B cell (primary cell): ENCODE data around the gene MSTO1. TPM values are rescaled to one million over a fixed set of nuclear protein-coding genes. Genes with fewer than 3 reads are reported as not detected.
"Not testable (repeated sequence)": the region's sequence is repeated elsewhere in the genome, so short reads cannot be mapped to it uniquely, and the experiment has no call there.

ENCODE experiments used
- ATAC-seq: fragments of 200-7000 bp; cut with Tn5 transposase; one replicate; pipeline ENCODE4 v1.10.0; 2021; ENCODE audit warnings: low read depth, mild to moderate bottlenecking, moderate number of reproducible peaks, moderate library complexity
- CTCF ChIA-PET: fragments of 350-600 bp; sonication (Branson Sonifier 250); formaldehyde crosslinking; loops from one replicate; lab custom pipeline; 2021; ENCODE audit warnings: antibody characterized with exemption, inconsistent platforms; lab: Charles Lee
- POLR2A ChIA-PET: fragments of 350-600 bp; sonication (Branson Sonifier 250); formaldehyde crosslinking; loops from one replicate; lab custom pipeline; 2021; ENCODE audit warnings: antibody characterized with exemption; lab: Charles Lee
- DNase-seq: peaks from one replicate; pipeline ENCODE4 v3.0.0; 2013
- H2AFZ ChIP-seq: 2 replicates; pipeline ENCODE4 v1.6.1; 2012; ENCODE audit warnings: mild to moderate bottlenecking, low read depth, low read length; ENCODE audit not compliant: insufficient read depth, poor library complexity, severe bottlenecking
- H3K27ac ChIP-seq, 2 donors: 1 replicate in 1 of 2; 2 replicates in 1 of 2; pipeline ENCODE4 v1.5.1; 2012 to 2013; ENCODE audit warnings: low read length in 2 of 2, mild to moderate bottlenecking in 2 of 2, moderate library complexity in 1 of 2
- H3K27me3 ChIP-seq, 4 experiments: fragments of 200-600 bp in 1 of 4; sonication (generic) in 1 of 4; replicated peaks in 1 of 4; 1 replicate in 2 of 4; 2 replicates in 2 of 4; pipeline versions ENCODE4 v1.6.1 to v1.7.0; 2013 to 2016; ENCODE audit warnings: low read length in 3 of 4, mild to moderate bottlenecking in 2 of 4, mixed read lengths in 1 of 4, moderate library complexity in 1 of 4; ENCODE audit not compliant: insufficient read depth in 4 of 4, control insufficient read depth in 3 of 4; ENCODE audit errors: control extremely low read depth in 1 of 4
- H3K36me3 ChIP-seq, 2 experiments: replicated peaks in 1 of 2; 1 replicate in 1 of 2; 2 replicates in 1 of 2; pipeline versions ENCODE4 v1.6.1 to v1.7.1; 2013; ENCODE audit warnings: low read length in 1 of 2; ENCODE audit not compliant: insufficient read depth in 2 of 2, control insufficient read depth in 1 of 2; ENCODE audit errors: control extremely low read depth in 1 of 2, extremely low read depth in 1 of 2
- H3K4me1 ChIP-seq, 2 donors: fragments of 200-600 bp in 1 of 2; sonication (generic) in 1 of 2; 1 replicate in 1 of 2; 2 replicates in 1 of 2; pipeline versions ENCODE4 v1.5.1 to v1.6.1; 2013 to 2017; ENCODE audit warnings: low read length in 2 of 2; ENCODE audit not compliant: control insufficient read depth in 2 of 2, insufficient read depth in 2 of 2
- H3K4me2 ChIP-seq: replicated peaks from 2 replicates; pipeline ENCODE3; 2012; ENCODE audit warnings: mild to moderate bottlenecking, low read depth, low read length; ENCODE audit not compliant: poor library complexity, severe bottlenecking
- H3K4me3 ChIP-seq, 5 experiments: fragments of 200-600 bp in 1 of 5; sonication (generic) in 1 of 5; 1 replicate in 3 of 5; 2 replicates in 2 of 5; pipeline versions ENCODE4 v1.5.1 to v1.7.0; 2011 to 2016; ENCODE audit warnings: low read length in 4 of 5, mild to moderate bottlenecking in 4 of 5, low read depth in 2 of 5, control low read depth in 1 of 5, moderate library complexity in 1 of 5; ENCODE audit not compliant: insufficient read depth in 1 of 5; ENCODE audit errors: control extremely low read depth in 1 of 5, extremely low read depth in 1 of 5
- H3K79me2 ChIP-seq: fragments of 200-600 bp; sonication (generic); one replicate; pipeline ENCODE4 v1.6.0; 2016; ENCODE audit warnings: low read length; ENCODE audit not compliant: control insufficient read depth, insufficient read depth
- H3K9ac ChIP-seq: fragments of 200-600 bp; sonication (generic); 2 replicates; pipeline ENCODE4 v1.6.1; 2017; ENCODE audit warnings: mild to moderate bottlenecking, low read length, moderate library complexity
- H3K9me3 ChIP-seq, 3 donors: one replicate each; pipeline versions ENCODE4 v1.6.1 to v1.7.1; 2013; ENCODE audit warnings: low read length in 2 of 3; ENCODE audit not compliant: control insufficient read depth in 2 of 3, insufficient read depth in 1 of 3; ENCODE audit errors: control extremely low read depth in 1 of 3
- H4K20me1 ChIP-seq: 2 replicates; pipeline ENCODE4 v1.6.0; 2012; ENCODE audit warnings: mild to moderate bottlenecking, low read length; ENCODE audit not compliant: insufficient read depth, control insufficient read depth, poor library complexity, severe bottlenecking
- H3K27ac Mint-ChIP-seq: one replicate; pipeline ENCODE4 v1.8.0; 2021; ENCODE audit warnings: mixed read lengths
- H3K27me3 Mint-ChIP-seq: one replicate; pipeline ENCODE4 v1.8.0; 2021; ENCODE audit warnings: mixed read lengths
- H3K4me1 Mint-ChIP-seq: one replicate; pipeline ENCODE4 v1.8.0; 2021; ENCODE audit warnings: mixed read lengths
- H3K4me3 Mint-ChIP-seq: one replicate; pipeline ENCODE4 v1.8.0; 2021; ENCODE audit warnings: mixed read lengths
- H3K9me3 Mint-ChIP-seq: one replicate; pipeline ENCODE4 v1.8.0; 2022; ENCODE audit warnings: mixed read lengths; ENCODE audit not compliant: insufficient read depth
- EZH2 ChIP-seq: IDR thresholded peaks from 2 replicates; pipeline ENCODE4 v1.6.1; 2012; ENCODE audit warnings: borderline replicate concordance, low read depth, mild to moderate bottlenecking, moderate library complexity, low read length; ENCODE audit not compliant: insufficient read depth, poor library complexity, severe bottlenecking
- WGBS: methylation state at CpG from one replicate; pipeline ENCODE4 v1.1.5; 2013; ENCODE audit warnings: missing lambda C conversion rate; ENCODE audit not compliant: insufficient coverage; 5-methylcytosine and 5-hydroxymethylcytosine counted together
- intact Hi-C: fragments of 100-400 bp; cut with micrococcal nuclease; formaldehyde crosslinking; loops from one replicate; pipeline ENCODE4 v1.10.0; 2022
- polyA plus RNA-seq: library from polyadenylated mRNA; depleted of rRNA; stranded (reverse); fragments of >200 nt; gene quantifications from 2 replicates; pipeline ENCODE4 v1.2.3, GENCODE V29; 2012
- total RNA-seq, 2 donors: library from RNA; stranded (reverse); fragments of 120-200 nt in 1 of 2; gene quantifications; 1 replicate in 1 of 2; 2 replicates in 1 of 2; pipeline versions ENCODE4 v1.2.3 to v1.2.4, GENCODE V29; 2013 to 2022
- TF ChIP-seq, protein P1 (sequence below): fragments of 200-600 bp; IDR thresholded peaks from one replicate; pipeline ENCODE4 v1.8.0; 2022; ENCODE audit warnings: antibody characterized with exemption, mild to moderate bottlenecking

The MSTO1 gene
- total and polyA plus RNA-seq, 2 donors (not counting 1 experiment from before 2014, with no cell fraction given): 79.3 to 113 TPM

DNA sequence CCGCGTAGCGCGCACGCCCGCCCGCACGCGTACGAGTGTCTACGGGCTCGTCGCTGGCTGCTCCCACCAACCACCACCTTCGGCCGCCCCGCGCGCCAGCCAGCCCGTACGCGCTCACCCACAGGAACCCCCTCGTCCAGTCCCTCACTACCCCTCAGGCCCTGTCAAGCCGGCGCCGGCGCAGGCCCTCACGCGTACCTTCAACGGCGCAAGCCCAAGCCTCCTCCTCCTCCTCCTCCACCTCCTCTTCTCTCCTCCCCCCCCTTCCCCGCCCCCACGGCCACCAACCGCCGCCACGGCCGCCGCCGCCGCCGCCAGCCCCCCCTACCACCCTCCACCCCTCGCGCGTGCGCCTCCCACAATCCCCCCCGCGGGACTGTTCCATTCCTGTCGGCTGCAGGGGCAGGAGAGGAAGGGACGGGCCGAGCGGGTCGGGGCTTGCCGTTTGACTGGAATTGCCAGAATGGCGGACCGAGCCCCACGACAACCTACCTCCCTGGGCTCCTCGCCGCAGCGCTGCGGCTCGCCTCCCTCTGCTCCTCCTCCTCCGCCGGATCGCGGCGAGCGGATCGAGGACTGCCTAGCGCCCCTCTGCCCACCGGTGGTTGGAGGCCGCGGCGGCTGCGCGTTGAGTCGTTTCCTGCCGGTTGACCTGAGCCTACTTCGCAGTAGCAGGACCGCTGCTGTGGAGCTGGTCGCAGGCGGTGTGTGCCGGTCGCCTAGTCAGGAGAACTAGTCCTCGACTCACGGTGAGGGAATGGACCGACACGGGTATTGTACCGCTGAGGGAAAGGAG, 47.2 kb upstream of the MSTO1 start, which contains the start of gene ASH1L:
TSS of gene ASH1L (minus strand) at position 223 of the 796 bp plus-strand sequence. CDS start 41,284 bp downstream, outside the sequence.
- Histone ChIP-seq H3K4me2 (peak within 1 kb of the TSS; percentile 71), H3K27me3 (no peaks in the 10 kb centered on the region), H3K36me3 (peaks cover 0 to 2% of the 10 kb centered on the region in 2 experiments), H3K9me3 (no peaks in the 10 kb centered on the region), H3K9ac (peak within 1 kb of the TSS; percentile 88), H4K20me1 (peaks cover 11% of the 10 kb centered on the region), H3K27ac (peak within 1 kb of the TSS; percentile 96 to 97), H3K4me1 (peaks cover 19 to 27% of the 10 kb centered on the region in 2 donors), H2AFZ (peak within 1 kb of the TSS; percentile 94), H3K4me3 (peak within 1 kb of the TSS; percentile 83 to 96 (median 92)), H3K79me2 (peaks cover 85% of the 10 kb centered on the region)
- peak within 1 kb of the TSS; percentile 99 for H3K4me3 Mint-ChIP-seq
- WGBS: under 1% methylated on average over 71 of the region's 87 CpGs
- no peaks in the 10 kb centered on the region for H3K27me3 Mint-ChIP-seq
- DNase-seq (peak; percentile 98), ATAC-seq (peak; percentile 76)
- H3K27ac Mint-ChIP-seq: peak within 1 kb of the TSS; percentile 98
- POLR2A ChIA-PET: interaction anchor here (0.5 to 1.5 kb wide), 2 partner anchors 47 to 310 kb away, joined by 6 to 8 read pairs; partner anchors contain the start of gene MSTO1
- no peaks in the 10 kb centered on the region for H3K9me3 Mint-ChIP-seq
- intact Hi-C loops: loop anchor here (2.0 to 5.0 kb wide), 4 partner anchors 34 to 300 kb away; partner anchors contain the start of genes GON4L, SCAMP3 and SYT11
- H3K4me1 Mint-ChIP-seq: peaks cover 45% of the 10 kb centered on the region
- CTCF ChIA-PET: interaction anchor here (1.0 to 1.5 kb wide), 3 partner anchors 59 to 369 kb away, joined by 3 to 6 read pairs (median 3); no protein-coding TSS in a partner anchor
- no peak for TF ChIP-seq EZH2
- TF ChIP-seq, protein P1, sequence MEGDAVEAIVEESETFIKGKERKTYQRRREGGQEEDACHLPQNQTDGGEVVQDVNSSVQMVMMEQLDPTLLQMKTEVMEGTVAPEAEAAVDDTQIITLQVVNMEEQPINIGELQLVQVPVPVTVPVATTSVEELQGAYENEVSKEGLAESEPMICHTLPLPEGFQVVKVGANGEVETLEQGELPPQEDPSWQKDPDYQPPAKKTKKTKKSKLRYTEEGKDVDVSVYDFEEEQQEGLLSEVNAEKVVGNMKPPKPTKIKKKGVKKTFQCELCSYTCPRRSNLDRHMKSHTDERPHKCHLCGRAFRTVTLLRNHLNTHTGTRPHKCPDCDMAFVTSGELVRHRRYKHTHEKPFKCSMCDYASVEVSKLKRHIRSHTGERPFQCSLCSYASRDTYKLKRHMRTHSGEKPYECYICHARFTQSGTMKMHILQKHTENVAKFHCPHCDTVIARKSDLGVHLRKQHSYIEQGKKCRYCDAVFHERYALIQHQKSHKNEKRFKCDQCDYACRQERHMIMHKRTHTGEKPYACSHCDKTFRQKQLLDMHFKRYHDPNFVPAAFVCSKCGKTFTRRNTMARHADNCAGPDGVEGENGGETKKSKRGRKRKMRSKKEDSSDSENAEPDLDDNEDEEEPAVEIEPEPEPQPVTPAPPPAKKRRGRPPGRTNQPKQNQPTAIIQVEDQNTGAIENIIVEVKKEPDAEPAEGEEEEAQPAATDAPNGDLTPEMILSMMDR: no peak

DNA sequence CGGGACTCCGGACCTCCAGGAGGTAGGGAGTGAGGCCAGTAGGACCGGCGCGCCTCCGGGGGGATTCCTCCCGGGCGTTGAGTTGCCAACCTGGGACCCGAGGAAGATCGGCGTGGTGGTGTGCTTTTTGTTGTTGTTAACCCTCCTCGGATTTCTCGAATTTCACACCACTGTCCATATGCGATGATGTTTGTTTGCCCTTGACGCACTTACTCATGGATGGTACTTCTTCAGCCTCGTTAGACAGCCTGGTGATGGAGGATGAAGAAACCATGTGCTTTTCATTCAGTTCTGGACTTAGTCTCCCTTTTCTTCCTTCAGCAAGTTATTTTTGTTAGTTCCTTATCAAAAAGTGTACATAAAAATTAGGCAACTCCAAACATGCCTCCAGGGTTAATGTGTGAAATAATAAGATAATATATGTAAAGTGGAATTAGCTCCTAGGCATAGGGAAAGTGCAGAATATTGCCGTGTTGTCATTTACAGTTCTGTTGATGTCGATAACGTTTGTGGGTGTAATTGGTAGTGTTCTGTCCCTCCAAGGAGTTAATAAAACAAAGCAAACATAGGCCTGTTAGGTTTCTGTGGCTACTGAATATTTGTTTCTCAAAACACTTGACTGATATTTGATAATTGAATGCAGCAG, 46.5 kb upstream of the MSTO1 start:
- Mint-ChIP-seq H3K27ac (peak overlapping the region; percentile 98), H3K4me3 (peak overlapping the region; percentile 99), H3K4me1 (peaks cover 40% of the 10 kb centered on the region)
- peak overlapping the region; percentile 83 to 96 (median 92) for H3K4me3 ChIP-seq
- WGBS: 4% methylated on average over 15 of the region's 19 CpGs
- H3K9ac ChIP-seq: peak overlapping the region; percentile 88
- H3K27me3 ChIP-seq, H3K9me3 ChIP-seq, H4K20me1 ChIP-seq, ATAC-seq, H3K27me3 Mint-ChIP-seq, DNase-seq, H3K9me3 Mint-ChIP-seq, H3K36me3 ChIP-seq: not testable (repeated sequence)
- peak overlapping the region; percentile 94 for H2AFZ ChIP-seq
- intact Hi-C loops: loop anchor here (2.0 to 5.0 kb wide), 4 partner anchors 35 to 301 kb away; partner anchors contain the start of genes GON4L, SCAMP3 and SYT11
- POLR2A ChIA-PET: interaction anchor here (0.5 to 1.5 kb wide), 2 partner anchors 46 to 311 kb away, joined by 6 to 8 read pairs; partner anchors contain the start of gene MSTO1
- peak overlapping the region; percentile 96 to 97 for H3K27ac ChIP-seq
- CTCF ChIA-PET: interaction anchor here (1.0 to 1.5 kb wide), 3 partner anchors 59 to 370 kb away, joined by 3 to 6 read pairs (median 3); no protein-coding TSS in a partner anchor
- peaks cover 19 to 27% of the 10 kb centered on the region in 2 donors for H3K4me1 ChIP-seq
- H3K79me2 ChIP-seq: peaks cover 83% of the 10 kb centered on the region
- H3K4me2 ChIP-seq: peak overlapping the region; percentile 71
